Measurements from ENCODE around the gene ZNF333.
"Not testable (repeated sequence)": the region's sequence is repeated elsewhere in the genome, so short reads cannot be mapped to it uniquely, and the experiment has no call there.

Gene ZNF333

DNA sequence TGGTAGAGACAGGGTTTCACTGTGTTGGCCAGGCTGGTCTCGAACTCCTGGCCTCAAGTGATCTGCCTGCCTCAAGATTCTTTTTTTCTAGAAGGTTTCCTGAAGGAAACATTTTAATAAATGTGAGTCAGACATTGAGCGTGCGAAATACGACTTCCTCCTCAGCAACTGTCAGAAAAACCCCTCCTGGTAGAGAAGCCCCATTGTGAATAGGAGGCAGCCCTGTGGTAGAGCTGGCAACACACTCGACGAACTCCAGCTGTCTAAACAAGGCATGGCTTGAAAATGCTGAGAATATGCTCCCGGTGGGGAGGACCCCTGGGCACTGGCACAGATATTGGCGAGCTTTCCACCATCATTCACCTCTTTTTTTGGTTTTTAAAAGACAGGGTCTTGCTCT is 9.8 kb downstream of the ZNF333 start:
- no peak for DNase-seq (ENCODE audit: low spot score)

DNA sequence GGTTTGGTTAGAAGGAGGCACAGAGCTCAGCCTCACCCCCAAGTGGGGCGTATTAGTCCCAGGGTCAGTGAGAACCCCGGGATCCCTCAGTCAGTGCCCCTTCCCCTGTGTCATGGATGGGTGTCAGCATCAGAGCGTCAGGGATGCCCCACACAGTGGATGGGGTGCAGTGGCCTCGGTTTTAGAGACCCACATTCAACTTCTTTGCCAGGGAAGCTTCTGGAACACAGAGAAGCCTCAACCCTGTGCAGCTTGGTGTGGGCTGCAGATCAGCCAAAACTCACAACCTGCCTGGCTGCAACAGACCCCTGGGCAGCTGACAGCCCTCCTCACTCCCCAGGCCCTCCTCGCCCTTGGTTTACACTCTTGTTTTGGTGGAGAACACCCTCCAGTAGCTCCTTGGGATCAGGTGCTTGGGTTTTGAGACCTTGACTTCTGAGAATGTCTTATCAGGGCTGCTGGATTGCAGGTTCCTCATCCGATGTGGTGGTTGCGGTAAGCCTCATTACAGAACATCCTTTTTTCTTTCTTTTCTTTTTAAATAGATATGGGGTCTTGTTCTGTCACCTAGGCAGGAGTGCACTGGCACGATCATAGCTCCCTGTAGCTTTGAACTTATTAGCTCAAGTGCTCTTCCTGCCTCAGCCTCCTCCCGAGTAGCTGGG is 11.0 kb downstream of the ZNF333 start:
- no peak for DNase-seq (ENCODE audit: low spot score)

DNA sequence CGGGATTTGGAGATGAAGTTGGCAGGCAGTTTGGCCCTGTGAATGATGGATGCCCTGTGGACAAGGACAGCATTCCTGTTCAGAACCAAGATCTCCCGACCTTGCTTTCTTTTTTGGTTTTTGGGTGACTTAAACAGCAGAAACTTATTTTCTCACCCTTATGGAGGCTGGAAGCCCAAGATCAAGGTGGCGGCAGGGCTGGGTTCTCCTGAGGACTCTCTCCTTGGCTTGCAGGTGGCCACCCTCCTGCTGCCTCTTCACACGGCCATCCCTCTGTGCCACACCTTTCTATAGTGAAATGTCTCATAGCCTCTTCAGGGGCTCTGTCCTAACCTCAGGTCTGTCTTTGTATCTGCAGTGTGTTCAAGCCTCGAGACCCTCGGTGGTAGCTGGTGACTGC is 14.0 kb downstream of the ZNF333 start:
- DNase-seq (ENCODE audit: low spot score), result no peak

DNA sequence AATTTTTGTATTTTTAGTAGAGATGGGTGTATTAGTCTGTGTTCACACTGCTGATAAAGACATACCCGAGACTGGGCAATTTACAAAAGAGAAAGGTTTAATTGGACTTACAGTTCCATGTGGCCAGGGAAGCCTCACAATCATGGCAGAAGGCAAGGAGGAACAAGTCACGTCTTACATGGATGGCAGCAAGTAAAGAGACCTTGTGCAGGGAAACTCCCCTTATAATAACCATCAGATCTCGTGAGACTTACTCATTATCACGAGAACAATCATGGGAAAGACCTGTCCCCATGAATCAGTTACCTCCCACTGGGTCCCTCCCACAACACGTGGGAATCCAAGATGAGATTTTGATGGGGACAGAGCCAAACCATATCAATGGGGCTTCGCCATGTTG is 14.6 kb downstream of the ZNF333 start:
- no peak for DNase-seq (ENCODE audit: low spot score)

DNA sequence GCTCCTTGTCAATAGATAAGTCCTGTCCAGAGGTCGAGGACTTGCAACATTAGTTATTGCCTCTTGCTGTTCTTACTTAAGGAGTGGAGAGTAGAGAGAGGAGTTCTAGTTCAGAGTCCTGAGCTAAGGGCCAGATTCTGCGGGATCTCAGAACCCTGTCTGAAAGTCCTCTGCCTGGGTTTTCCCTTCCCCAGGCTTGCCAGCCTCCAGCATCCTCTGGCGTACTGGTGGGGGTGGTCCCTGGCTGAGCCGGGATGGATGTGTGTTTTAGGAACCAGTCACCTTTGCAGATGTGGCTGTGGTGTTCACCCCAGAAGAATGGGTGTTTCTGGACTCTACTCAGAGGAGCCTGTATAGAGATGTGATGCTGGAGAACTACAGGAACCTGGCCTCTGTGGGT is 26.0 kb downstream of the ZNF333 start:
- no peak for DNase-seq (ENCODE audit: low spot score)

DNA sequence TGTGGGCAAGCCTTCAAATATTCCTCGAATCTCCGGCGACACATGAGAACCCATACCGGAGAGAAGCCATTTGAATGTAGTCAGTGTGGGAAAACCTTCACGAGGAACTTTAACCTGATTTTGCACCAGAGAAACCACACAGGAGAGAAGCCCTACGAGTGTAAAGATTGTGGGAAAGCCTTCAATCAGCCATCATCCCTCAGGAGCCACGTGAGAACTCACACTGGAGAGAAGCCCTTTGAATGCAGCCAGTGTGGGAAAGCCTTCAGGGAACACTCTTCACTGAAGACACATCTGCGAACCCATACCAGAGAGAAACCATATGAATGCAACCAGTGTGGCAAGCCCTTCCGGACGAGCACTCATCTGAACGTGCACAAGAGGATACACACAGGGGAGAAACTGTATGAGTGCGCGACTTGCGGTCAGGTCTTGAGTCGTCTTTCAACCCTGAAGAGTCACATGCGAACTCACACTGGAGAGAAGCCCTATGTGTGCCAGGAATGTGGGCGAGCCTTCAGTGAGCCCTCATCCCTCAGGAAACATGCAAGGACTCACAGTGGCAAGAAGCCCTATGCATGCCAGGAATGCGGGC is 28.8 kb downstream of the ZNF333 start:
- DNase-seq (ENCODE audit: low spot score), result no peak

DNA sequence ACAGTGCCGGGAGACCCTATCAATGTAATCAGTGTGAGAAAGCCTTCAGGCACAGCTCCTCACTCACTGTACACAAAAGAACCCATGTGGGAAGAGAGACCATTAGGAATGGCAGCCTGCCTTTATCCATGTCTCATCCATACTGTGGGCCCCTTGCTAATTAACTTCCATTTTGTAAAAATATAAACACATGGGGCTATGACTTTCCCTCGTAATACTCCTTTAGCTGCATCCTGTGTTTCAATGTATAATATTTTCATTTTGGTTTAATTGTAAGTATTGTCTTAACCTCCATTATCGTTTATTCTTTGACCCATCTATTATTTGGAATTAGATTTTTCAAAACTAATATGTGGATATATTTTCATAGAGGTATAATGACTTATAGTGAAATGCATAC is 29.3 kb downstream of the ZNF333 start:
- DNase-seq (ENCODE audit: low spot score), result no peak

DNA sequence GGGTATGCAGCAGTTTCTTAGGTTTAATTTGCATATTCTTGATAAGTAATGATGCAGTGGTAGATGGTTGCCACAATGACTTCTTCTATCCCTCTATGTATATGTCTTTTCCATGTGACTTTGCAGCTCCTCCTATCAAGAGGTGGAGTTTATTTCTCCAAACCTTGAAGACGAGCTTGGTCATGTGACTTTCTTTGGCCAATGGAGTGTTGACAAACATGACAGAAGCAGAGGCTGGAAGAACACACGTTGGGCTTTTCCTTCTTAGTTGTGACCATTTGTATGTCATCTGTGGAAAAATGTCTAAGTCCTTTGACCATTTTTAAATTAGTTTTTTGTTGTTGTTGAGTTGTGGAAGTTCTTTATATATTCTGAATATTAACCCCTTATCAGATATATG is 32.3 kb downstream of the ZNF333 start:
- DNase-seq (ENCODE audit: low spot score), result no peak

DNA sequence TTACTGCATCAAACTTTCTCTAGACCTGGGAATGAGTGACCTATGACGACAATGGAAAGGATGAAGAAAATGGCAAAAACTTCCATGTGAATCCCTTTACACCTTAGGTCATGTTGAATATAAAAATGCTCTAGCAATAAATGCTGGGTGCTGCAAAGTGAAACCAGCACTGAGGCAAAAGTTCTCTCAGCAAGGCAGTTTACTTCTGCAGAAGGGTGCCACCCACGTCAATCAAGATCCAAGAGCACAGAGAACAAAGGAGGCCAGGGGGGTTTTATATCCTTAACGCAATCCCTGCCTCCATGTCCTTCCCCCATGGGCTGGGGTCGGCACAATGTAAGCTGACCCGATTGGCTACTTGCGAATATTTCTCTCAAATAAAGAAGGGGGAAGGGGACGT is 38.7 kb downstream of the ZNF333 start:
- DNase-seq (ENCODE audit: low spot score), result no peak

DNA sequence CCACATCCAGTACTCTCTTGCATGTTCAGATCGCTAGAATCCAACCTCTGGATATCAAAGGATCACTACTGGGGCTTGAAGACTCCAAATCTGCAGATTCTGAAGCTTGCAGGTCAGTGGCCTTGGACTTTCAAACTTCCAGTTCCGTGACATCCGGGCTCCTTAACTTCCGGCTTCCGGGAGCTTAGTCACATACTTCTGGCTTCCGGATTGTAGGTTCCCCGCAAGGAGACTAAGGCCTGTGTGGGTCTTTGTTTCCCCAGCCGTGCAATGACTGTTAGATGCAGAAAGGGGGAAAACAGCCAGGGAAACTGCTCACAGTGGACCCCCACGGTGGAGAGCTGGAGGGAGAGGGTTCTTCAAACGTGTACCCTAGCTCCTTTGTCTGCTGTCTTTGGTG is 41.4 kb downstream of the ZNF333 start:
- no peak for DNase-seq (ENCODE audit: low spot score)

DNA sequence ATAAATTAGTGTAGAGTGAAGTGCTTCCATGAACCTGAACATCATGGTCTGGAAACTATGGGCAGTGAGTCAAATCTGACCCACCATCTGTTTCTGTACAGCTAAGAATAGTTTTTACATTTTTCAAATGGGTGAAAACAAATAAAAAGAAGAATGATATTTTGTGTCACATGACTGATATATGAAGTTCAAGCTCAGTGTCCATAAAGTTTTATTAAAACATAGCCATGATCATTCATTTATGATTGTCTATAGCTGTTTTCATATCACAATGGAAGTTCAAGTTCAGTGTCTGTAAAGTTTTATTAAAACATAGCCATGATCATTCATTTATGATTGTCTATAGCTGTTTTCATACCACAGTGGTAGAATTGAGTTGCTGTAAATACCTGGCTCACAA is 42.7 kb downstream of the ZNF333 start:
- no peak for DNase-seq (ENCODE audit: low spot score)

DNA sequence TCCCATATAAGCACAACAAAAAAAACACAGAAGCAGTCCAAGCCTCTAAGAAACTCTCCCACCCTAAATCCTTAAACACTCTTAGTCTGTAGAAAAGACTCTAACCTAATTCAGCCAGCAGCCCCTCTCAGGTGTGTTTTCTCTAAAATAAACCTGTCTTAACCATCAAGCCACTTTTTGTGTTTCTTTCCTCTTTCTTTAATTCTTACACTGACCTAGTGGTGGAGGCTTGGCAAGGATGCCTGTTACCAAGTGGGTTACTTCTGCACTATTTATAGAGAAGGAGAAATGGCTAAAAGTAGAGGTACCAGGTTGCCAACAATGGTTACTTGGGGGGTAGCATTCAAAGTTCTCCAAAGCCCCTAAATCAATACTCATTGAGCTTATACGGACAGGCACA is 43.7 kb downstream of the ZNF333 start:
- no peak for DNase-seq (ENCODE audit: low spot score)

DNA sequence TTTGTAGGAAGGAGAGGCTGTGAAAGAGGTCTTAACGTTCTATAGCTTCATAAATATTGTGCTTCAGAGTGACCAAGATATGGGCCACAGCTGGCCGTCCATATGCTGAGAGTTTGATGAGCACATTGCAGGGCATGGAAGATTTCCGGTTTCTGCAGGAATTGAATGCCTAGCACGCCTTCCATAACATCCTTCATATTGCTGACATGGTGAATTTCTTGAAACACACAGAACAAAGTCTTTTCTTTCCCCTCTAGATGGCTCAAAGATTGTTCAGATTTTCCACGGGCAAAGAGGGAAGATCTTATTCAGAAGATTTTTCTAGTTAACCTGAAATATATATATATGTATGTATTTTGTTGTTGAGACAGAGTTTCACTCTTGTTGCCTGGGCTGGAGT is 46.1 kb downstream of the ZNF333 start:
- no peak for DNase-seq (ENCODE audit: low spot score)

DNA sequence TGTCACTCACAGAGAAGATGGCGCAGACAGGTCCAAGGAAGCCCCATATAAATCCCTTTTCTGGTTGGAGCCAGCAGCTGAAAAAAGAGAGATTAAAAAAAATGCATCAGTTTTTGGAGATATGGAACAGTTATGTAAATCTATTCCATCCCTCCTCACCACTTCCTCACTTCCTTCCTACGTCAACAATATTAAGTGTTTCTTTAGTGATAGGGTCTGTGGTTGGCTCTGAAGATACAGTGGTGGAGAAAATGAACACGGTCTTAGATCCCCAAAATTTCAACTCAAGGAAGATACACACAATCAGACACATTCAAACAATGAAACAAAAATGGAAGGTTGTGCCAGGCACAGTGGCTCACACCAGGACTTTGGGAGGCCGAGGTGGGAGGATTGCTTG is 57.0 kb downstream of the ZNF333 start:
- DNase-seq (ENCODE audit: low spot score), result no peak

DNA sequence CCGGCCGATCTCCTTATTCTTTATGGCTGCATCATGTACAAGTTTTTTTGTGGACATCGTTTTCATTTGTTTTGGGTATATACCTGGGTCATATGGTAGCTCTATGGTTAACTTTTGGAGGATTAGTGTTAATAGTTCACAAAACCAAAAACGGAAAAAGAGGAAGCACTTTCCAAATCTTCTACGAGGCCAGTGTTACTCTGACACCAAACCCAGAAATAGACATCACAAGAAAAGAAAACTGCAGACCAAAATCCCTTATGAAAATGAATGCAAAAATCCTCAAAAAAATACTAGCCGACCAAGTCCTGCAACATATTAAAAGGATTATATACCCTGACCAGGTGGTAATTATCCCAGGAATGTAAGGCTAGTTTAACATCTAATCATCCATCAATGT is 58.8 kb downstream of the ZNF333 start:
- DNase-seq (ENCODE audit: low spot score), result no peak

DNA sequence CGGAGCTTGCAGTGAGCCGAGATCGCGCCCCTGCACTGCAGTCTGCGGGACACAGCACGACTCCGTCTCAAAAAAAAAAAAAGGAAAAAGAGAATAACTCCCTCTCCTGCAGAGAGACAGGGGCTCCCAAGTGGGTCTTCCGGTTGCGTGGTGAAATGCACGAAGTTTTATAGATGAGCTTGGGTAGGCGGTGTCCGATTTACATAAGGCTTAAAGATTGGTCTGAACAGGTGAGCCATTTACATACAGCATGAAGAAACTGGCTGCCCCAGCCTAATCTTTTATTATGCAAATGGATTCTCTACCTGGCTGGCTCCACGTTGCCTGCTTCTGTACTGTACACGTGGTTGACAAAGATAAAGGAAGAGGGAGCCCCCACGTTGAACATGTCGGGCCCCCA is 69.0 kb downstream of the ZNF333 start:
- DNase-seq (ENCODE audit: low spot score), result no peak

DNA sequence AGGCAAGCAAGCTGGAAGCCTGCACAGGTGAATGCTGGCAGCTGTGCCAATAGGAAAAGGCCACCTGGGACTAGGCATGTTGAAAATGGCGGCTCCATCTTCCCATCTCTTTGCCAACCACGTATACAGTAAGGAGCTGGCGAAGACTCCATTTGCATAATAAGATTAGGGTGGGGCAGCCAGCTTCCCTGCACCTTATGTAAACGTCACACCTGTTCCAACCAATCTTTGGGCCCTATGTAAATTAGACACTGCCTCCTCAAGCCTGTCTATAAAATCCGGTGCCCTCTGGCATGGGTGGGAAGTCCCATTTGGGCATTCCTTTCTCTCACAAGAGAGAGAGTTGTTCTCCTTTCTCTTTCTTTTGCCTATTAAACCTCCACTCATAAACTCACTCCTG is 71.8 kb downstream of the ZNF333 start:
- no peak for DNase-seq (ENCODE audit: low spot score)

DNA sequence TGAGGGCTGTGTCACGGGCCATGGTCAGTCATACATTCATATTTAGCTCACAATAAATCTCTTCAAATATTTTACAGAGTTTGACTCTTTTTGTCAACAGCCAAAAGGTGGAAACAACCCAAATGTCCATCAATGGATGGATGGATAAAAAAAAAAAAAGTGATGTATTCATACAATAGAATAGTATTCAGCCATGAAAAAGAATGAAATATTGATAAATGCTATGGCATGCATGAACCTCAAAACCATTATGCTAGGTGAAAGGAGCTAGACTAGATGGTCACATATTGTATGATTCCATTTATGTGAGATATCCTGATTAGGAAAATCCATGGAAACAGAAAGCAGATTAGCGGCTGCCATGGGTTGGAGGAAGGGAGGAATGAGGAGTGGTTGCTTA is 72.3 kb downstream of the ZNF333 start:
- DNase-seq (ENCODE audit: low spot score), result no peak

DNA sequence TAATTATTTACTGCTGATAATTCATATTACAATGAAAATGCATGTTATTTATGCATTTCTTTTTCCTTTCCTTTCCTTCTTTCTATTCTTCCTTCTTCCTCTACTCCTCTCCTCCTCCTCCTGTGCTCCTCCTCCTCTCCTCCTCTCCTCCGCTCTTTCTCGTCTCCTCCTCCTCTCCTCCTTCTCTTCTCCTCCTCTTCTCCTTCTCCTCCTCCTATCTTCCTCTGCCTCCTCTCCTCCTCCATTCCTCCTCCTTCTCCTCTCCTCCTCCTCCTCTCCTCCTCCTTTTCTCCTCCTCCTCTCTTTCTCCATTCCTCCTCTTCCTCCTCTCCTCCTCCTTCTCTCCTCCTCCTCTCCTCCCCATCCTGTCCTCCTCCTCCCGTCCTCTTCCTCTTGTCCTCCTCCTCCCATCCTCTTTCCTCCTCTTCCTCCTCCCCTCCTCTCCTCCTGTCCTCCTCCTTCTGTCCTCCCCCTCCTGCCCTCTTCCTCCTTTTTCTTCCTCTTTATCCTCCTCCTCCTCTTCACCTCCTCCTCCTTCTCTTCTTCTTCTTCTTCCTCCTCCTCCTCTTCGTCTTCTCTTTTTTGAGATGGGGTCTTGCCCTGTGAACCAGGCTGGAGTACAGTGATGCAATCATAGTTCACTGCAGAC is 73.8 kb downstream of the ZNF333 start:
- DNase-seq (ENCODE audit: low spot score), result no peak

DNA sequence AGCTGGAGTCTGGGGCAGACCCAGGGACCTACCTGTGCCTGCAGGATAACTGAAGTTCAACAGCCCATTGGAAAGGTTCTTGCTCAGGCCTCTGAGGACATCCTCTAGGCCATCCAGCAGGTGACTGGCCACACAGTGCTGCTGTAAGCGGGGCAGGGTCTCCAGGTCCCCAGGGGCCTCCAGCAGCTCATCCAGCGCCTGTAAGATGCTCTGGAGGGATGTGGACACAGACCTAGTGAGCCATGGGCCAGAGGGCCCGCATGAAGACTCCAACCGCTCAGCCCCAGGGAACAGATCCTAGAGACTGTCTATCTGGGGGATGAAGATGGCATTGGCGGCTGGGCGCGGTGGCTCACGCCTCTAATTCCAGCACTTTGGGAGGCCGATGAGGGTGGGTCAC is 74.6 kb downstream of the ZNF333 start:
- no peak for DNase-seq (ENCODE audit: low spot score)

DNA sequence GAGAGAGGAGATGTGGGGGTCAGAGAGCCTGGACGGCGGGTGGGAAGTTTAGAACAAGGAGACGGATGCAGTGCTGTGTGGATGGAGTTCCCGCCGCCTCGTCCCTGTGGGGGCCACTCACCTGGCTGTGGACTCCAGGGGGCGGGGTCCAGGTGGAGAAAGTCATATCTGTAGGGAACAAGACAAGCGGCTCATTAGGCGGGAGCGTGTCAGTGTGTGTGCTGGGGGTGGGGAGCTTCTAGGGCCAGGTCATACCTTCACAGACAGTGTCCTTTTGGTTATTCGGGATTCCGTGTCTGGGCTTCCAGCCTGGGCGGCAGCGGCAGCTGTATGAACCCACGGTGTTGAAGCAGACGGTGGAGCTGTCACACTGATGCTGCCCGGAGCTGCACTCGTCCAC is 75.6 kb downstream of the ZNF333 start:
- DNase-seq (ENCODE audit: low spot score), result not testable (repeated sequence)

DNA sequence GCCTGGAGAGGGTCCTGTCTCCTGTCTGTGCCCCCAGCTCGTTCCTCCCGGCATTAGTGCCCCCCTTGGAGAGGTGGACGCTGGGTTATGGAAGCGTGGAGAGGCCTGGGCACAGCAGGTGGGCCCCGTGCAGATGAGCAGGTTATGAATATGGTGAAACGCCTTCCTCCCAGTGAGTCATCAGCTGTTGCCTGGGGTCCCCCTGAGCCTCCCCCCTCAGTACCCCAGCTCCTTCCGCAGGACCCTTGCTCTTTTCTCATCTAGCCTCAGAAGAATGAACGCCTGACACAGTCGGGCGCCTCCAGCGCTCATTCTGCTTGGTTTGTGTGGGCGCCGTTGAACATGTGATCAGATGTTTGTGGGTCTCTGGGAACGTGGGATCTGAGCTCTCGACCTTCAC is 76.0 kb downstream of the ZNF333 start:
- DNase-seq (ENCODE audit: low spot score), result not testable (repeated sequence)

DNA sequence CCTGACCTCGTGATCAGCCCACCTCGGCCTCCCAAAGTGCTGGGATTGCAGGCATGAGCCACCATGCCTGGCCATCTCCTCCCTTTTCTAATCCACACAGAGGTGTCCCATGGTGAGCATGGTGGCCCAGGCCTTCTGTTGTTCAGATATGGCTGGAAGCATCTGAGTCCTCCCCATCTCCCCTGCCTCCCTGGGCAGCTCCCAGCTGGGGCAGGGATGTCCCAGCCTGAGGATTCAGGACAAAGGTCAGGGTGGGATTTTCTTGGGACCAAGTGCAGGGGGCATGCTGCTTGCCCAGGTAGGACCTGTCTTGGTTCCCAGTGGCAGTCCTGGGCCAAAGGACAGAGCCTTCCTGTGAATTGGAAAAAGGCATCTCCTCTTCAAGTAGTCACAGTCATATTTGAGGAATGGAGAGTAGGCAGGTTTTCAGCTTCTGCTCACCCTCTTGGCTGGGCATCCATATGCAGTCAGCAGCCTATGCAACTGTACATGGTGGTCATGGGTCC is 77.7 kb downstream of the ZNF333 start:
- no peak for DNase-seq (ENCODE audit: low spot score)

DNA sequence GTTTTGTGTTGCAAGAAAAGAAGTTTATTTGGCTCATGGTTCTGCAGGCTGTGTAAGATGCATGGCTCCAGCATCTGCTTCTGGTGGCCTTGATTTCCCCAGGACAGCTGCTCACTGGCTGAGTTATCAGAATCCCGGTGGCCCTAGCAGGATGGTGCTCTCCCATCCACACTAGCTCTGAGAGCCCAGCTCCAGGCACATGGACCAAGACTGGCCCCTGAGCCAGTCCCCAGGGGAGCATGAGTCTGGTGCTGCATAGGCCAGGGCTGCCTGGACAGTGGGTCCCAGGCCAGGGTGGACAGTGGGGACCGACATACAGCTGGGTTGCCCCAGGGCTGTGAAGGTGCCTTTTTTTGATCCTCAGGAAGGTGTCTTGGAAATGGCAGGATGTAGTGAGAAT is 78.2 kb downstream of the ZNF333 start:
- DNase-seq (ENCODE audit: low spot score), result no peak
